Measurements from ENCODE around the gene LYPD6.
"Not testable (repeated sequence)": the region's sequence is repeated elsewhere in the genome, so short reads cannot be mapped to it uniquely, and the experiment has no call there.

The LYPD6 gene

DNA sequence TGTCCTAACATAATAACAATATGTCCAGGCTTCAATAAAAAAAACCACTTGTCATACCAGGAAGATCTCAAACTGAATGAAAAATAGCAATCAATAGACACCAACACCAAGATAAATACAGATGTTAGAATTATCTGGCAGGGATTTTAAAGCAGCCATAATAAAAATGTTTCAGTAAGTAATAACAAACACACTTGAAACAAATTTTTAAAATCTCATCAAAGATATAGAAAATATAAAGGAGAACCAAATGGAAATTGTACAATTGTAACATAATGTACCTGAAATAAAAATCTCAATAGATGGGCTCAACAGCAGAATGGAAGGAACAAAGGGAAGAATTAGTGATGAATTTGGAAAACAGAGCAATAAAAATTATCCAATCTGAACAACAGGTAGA, 128.1 kb downstream of the LYPD6 start:
- no peak for DNase-seq

DNA sequence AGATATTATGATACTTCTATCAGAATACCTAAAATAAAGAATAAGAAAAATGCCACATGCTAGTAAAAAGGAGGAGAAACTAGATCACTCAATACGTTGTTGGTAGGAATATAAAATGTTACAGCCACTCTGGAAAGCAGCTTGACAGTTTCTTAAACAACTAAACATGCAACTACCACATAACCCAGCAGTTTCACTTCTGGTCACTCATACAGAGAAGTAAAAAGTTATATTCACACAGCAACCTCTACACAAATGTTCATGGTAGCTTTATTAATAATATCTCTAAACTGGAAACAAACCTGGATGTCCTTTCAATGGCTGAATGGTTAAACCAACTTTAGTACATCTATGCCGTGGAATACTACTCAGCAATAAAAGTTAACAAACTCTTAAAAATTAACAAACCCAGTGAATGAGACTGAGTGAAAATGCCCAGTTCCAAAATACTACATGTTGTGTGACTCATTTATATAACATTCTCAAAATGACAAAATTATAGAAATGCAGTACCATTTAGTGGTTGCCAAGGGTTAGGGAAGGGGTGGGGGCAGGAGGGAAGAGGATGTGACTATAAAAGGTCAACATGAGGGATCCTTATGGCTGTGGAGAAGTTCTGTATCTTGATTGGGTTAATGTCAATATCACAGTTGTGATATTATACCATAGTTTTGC, 133.1 kb downstream of the LYPD6 start:
- DNase-seq: no peak

DNA sequence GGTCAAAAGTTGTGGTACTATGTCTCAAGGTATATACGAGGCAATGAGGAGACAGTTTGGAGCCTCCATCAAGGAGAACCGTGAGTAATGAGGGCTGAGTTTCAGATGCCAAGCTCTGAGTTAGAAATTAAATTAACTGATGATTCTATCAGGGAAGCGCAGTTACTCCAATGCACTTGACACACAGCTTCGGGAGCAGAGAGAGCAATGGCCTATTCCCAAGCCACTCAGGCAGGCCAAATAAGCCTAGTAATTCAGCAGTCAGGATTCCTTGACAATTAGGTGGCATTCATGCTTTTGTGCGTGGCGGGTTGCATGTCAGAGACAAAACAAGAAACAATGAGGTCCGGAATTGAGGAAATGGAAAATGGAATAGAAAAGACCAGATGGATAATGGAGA, 134.0 kb downstream of the LYPD6 start:
- no peak for DNase-seq

DNA sequence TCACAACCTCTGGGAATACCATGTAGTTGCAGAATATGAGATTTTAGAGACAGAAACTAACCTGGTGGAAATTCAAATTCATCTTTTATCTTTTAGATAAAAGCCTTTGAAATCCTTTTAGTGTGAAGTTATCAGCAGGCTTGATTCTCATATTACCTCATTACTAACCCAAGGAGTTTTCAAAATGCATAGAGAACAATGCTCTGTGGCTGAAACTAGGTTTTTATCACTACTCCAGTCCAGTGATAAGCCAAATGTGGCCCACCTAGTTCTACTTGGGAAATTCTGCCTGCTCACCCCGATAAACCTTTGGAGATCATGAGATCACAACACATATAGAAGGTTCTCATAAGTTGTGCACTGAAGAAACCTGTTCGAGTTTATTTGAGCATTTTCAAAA, 135.5 kb downstream of the LYPD6 start:
- no peak for DNase-seq

DNA sequence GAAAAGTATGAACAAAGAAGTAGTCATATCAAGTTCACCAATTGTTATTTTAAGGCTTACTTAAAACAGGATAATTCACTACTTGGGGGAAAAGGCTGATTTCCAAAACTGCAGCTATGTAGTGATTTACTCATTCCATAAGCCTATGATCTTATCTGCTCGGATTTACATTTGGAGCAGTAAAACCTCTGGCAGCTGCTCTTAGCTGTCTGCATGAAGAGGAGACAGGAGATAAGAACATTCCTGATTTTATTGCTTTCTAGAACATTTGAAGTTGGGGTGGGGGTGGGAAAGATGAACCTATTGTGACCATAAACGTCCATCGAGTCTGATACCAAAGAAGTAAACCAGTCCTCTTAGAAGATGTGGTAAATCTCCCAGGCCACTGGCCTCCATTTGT, 136.2 kb downstream of the LYPD6 start:
- no peak for DNase-seq

DNA sequence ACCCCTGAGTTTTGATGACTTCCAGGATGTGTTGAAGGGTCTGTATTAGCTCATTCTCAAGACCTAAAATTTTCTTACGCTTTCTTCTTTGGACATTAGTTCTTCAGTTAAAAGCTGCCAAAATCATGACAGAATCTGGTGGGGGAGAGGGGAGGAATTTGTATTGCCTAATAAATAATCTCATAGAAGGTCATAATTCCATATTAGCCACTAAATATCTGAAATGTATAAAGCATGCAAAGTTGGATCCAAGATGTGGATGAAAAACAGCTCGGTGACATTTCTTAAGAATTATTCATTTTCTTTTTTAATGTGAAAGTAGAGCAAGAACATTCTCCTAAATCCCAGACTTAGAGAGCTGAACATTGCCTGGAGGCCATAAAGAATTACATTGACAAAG, 137.0 kb downstream of the LYPD6 start:
- DNase-seq: no peak

DNA sequence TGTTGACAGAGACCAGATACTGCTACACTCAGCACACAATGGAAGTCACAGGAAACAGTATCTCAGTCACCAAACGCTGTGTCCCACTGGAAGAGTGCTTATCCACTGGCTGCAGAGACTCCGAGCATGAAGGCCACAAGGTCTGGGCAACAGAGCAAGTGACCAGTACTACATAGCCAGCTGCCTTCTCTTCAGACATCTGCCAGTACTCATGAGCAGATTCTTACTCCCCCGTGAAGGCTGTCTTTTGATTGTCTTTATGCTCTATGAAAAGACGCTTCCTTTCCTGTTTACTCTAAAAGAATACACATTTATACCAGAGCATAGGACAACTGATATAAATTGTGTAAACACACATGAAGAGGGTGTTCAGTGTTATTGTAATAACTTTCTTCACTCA, 138.2 kb downstream of the LYPD6 start:
- DNase-seq: no peak

DNA sequence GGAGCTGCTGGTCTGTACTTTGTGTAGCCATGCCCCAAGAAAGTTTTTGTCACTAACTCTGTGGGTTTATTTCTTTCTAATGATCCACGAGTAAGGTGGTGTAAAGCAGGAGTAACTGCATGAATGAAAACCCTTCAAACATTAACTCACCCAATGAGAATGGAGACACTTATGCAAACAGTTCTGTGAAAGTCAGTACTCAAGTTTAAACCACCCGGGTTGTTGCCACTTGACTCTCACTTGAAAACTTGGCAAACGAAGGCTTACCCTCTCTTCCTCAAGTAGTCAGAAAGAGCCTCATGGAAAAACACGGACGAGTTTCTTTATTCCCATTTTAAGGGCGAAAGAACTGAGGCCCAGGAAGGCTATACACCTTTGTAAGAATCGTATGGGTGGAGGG, 139.7 kb downstream of the LYPD6 start:
- DNase-seq: no peak

DNA sequence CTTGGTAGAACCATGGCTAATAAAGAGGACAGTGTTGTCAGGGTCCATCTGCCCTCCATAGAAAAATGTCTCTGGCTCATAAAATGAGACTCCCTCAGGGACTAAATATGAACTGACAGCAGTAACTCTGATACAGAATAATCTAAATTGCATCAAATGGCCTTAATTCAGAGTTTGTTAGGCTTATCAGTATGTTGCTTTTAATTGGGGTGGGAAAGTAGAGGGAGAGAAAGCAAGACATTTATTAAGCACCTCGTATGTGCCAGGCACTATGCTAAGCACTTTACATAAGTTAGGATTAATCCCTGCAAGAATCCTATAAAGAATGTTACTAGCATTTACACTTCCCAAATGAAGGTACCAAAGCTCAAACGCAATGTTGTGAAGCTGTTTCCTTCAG, 142.0 kb downstream of the LYPD6 start:
- DNase-seq: no peak

DNA sequence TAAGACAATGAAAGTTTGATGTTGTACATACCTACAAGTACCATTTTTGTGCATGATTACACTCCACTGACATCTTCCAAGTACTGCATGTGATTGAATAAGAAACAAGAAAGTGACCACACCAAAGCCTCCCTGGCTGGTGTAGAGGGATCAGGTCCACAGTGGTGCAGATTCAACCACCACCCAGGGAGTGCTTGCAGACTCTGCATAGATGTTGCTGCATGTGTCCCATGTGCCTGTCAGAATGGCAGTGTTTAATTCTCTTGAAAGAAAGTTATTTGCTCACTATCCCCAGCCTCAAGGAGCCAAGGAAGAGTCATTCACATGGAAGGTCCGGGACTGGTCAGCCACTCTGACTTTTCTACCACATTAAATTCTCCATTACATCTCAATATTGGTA, 142.7 kb downstream of the LYPD6 start:
- DNase-seq: no peak

DNA sequence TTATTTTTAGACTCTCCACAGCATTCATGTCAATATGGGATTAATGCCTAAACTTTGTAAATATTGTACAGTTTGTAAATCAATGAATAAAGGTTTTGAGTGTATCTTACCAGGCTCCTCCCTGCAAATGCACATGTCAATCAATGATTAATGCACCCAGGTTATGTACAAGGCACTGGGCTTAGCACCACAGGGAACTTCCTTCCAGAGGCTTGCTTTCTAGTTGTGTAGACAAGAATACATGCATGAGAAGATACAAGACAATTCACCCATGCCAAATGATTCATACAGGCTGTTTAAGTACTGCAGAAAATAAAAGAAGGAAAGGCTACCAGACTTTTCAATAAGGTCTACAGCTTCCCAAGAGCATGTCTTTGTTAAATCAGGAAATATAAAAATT, 143.1 kb downstream of the LYPD6 start:
- DNase-seq: no peak

DNA sequence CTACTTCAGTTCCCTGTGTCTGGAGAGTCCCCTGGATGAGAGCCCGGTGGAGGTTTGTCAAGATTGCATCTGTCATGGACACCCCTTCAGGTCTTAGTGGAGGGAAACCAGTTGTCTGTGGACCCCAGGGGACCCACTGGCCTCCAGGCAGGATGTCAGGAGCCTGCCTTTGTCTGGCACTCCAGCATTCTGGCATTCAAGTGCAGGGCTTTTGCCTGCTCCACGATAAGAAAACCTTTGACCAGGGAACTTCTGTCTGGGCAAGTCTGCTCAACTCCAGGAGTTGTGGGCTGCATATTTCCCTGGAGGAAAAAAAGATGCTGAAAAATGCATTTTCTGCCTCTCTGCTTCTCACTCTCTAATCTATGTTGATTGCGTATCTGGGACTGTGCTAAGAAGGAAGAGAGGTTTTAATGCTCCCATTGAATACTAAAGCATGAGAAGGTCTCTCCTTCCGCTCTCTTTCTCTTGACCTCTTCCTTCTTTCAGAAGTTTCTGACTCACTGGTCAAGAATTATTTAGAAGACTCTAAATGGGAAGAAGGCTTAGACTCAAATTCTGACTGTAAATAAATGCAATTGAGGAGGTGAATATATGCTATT, 152.7 kb downstream of the LYPD6 start:
- no peak for DNase-seq

DNA sequence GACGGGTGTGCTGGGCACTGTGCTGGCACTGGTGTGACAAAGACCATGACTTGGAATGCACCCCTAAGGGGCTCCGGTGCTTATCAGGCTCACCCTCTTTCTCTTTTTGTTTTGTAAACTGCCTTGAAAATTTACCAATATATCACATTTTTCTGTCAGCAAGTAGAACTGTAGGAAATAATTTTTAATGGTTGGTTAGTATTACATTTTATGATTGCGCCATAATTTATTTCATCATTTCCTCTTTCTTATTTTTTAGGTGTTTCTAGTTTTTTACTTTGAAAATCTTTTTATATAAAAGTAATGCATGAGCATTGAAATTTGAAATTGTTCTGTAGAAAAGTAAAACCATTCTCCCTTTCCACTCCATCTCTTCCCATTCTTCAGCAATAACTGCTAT, 156.3 kb downstream of the LYPD6 start:
- DNase-seq: no peak

DNA sequence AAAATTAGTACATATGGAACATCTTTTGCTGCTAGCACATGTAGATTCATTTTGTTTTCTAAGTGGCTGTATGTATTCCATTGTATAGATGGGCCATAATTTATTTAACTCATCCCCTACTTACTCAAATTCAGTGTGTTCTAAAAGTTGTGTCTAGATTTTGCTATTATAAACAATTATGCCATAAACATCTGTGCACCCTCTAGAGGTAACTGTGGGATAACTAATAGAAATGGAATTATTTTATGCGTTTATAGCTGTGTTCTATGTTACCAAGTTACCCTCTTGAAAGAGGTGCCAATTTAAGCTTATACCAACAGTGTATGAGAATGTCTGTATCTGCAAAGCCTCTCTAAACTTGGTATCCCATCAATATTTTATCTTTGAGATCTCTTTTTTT, 156.8 kb downstream of the LYPD6 start:
- no peak for DNase-seq

DNA sequence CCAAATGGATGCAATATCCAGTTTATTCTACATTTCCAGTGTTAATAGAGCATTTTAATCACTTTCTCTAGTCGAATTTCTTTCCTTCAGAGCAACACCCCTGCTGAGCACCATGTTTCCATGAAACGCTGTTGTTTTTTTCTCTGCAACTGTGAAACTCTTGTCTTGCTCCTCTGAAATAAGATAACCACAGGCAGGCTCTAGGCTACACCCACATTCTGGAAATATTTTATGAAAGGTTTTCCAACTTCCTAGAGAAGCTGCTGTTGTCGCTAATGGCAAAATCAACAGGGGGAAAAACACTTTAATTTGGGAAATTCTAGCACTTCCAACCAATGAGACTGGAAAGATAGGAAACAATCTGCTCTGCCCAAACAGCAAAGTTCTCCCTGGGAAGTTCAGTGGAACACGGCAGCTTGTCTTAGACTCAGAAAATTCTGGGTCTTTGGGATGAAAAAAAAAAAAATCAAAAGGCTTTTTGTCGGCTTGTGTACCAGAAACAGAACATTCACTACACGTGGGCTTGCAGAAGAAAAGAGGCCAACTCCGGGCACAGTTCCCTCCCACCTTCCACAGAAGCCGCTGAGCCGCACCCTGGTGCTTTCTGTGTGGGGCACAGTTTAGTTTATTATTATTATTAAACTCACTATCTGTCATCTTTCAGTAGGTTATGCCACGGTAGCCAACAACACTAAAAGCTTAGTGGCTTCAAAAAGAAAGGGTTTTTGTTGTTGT, 158.5 kb downstream of the LYPD6 start:
- DNase-seq: no peak

DNA sequence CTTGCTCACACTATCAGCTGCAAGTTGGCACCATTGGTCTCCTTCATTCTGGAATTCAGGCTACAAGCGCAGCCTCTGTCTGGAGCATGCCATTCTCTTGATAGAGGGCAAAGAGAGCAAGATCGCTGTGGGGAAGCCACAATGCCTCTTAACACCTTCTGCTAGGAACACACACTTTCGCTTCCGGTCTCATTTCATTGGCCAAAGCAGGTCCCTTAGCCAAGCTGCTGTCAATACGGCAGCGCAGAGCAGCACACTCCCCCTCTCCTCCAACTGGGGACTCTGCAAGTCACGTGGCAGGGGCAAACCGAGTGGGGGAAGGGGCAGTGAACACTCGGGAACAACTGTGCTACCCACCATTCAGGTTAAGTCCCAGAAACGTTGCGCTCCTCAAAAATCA, 159.1 kb downstream of the LYPD6 start:
- no peak for DNase-seq

DNA sequence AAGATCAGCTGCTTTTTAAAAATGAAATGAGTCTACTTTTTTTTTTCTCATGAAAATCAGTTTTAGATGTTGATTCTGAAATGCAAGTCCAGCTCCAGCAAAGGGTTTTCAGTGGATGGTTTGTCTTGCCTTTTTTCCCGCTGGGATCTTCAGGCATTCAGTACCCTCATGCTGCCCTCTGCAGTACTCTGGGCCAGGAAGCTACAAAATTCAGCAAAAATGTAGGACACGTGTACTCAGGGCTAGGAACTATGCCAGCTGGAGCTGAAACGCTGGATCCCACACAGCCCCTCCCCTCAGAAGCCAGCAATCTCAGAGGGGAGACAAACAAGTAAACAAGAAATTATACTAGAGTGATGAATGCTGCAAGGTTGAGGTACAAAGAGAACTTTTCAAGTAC, 159.9 kb downstream of the LYPD6 start:
- no peak for DNase-seq

DNA sequence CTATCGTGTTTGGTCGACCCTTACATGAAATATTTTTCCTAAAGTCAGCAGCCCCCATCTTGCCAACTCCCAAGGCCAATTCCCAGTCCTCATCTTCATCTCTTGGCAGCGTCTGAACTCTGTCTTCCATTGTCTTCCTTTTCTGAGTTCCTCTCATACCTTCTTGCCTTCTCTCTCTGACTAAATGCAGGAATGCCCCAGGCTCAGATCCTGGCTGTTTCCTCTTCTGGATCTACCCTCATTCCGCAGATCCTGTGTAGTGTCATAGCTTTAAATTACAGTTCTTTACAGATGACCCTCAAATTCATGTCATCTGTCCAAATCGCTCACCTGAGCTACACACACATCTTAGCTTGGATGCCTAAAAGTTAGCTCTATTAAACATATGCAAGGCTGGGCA, 162.5 kb downstream of the LYPD6 start:
- no peak for DNase-seq

DNA sequence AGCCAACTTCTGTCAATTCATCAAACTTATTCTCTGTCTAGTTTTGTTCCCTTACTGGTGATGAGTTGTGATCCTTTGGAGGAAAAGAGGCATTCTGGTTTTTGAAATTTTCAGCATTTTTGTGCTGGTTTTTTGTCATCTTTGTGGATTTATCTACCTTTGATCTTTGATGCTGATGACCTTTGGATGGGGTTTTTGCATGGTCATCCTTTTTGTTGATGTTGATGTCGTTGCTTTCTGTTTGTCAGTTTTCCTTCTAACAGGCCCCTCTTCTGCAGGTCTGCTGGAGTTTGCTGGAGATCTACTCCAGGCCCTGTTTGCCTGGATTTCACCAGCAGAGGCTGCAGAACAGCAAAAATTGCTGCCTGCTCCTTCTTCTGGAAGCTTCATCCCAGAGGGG, 168.8 kb downstream of the LYPD6 start:
- DNase-seq: not testable (repeated sequence)

DNA sequence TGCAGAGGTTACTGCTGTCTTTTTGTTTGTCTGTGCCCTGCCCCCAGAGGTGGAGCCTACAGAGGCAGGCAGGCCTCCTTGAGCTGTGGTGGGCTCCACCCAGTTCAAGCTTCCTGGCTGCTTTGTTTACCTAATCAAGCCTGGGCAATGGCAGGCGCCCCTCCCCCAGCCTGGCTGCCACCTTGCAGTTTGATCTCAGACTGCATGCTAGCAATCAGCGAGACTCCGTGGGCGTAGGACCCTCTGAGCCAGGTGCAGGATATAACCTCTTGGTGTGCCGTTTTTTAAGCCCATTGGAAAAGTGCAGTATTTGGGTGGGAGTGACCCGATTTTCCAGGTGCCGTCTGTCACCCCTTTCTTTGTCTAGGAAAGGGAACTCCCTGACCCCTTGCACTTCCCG, 176.4 kb downstream of the LYPD6 start:
- DNase-seq: not testable (repeated sequence)

DNA sequence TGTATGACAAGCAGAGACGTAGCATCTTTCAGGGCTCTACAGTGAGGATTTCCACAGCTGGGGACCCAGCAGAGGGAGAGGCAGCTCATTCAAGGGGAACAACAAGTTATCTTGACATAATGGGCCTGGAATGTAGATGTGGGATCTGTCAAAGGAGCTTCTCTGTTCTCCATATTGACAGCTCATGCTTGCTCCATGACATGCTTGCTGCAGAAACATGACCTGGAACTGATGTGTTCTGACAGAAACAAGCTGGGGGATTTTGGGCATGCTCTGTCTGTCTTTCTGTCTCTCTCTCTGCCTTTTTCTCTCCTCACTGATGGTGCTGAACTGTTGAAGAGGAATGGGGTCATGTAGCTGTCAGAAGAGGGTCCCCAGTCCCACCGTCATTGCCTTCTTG, 177.6 kb downstream of the LYPD6 start:
- no peak for DNase-seq

DNA sequence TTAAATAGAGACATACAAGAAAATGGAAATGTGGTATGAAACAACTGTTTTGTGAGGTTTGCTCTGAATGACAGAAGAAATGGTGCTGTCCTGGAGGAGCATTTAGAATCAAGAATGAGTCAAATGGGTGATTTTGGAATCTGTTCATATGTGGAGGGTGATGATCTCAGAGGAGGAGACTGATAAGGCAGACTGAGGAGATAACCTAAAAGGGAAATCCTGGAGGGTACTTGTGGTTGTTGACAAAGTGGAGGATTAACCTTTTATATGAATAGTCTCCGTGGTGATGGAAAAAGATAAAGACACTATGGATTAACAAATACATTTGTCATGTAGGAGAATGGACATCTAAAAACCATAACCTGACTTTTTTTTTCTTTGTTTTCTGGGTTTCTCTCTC, 183.1 kb downstream of the LYPD6 start:
- DNase-seq: no peak

Data from effector CD4-positive, alpha-beta T cell (primary cell).